GM12872 (cell line): ENCODE results near the gene MBD2.

Source experiments
- CTCF ChIP-seq: IDR thresholded peaks from 3 replicates; pipeline ENCODE4 v1.5.1; 2011; ENCODE audit warnings: low read depth, mild to moderate bottlenecking, low read length, moderate library complexity; ENCODE audit not compliant: insufficient read depth

Gene MBD2

DNA sequence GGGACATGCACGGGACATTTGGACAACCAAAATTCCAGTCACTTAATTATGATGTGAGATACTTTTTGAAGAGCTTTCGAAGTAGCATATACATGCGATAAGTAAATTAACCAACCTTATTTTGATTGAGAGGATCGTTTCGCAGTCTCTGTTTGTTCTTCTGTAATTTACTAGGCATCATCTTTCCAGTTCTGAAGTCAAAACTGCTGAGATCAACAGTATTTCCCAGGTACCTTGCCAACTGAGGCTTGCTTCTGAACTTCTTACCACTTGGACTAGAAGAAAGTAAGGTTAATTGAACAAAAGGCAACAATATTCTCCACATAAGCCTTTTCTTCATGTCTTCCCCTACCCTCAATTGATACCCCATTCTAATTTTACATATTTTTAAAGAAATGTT, 19.6 kb downstream of the MBD2 start:
- no peak for TF ChIP-seq CTCF

- TF ChIP-seq CTCF, result no peak
Measured at GRCh38 chr18:54203914-54204313, 20.6 kb downstream of the MBD2 start.

- no peak for TF ChIP-seq CTCF
Measured at GRCh38 chr18:54202851-54203250, 21.6 kb downstream of the MBD2 start.

GRCh38 chr18:54197747-54198411, 26.6 kb downstream of the MBD2 start:
- no peak for TF ChIP-seq CTCF

DNA sequence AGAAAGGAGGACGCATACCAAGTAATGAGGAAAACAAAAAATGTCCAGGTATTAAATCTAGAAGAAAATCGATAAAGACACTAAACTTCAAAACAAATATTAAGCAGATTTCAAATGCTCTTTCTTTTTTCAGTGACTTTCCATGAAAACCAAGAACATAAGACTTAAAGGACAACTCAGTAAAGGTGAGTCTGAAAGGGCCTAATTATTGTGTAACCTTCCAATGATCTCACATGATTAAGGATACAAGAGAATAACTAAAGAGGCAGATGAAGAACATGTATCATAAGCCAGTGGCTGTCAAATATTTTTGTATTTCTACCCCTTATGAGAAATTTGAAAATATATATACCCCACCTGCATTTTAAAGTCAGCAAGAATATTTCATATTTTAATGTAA, 30.7 kb downstream of the MBD2 start:
- TF ChIP-seq CTCF, result no peak

DNA sequence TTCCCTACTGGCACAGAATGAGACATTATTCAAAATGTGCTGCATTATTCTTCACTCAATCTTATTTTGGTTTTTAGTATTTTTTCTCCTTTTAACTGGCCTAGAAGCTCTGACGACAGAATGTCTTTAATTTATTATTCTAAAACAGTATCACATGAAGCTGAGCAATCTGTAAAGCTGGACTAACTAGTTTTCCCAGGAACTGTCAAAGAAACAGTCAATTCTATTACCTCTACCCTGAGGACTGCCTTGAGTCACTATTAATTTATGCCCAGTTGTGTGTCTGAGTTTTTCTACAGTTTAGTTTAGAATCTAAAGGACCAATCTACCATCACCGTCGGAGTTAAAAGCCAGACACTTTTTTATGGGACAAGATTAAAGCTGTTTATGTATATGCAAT, 31.6 kb downstream of the MBD2 start:
- TF ChIP-seq CTCF, result no peak

GRCh38 chr18:54192415-54192814, 32.1 kb downstream of the MBD2 start:
- no peak for TF ChIP-seq CTCF
